ENCODE measurements around the gene PBX2. TPM values are rescaled to one million over a fixed set of nuclear protein-coding genes. Genes with fewer than 3 reads are reported as not detected.

The PBX2 gene
- total and polyA plus RNA-seq, 10 of the 15 experiments (the other 5 are each of a cell fraction or from before 2014, with no cell fraction given) = 0.84 to 66.5 (median 20.6) TPM

DNA sequence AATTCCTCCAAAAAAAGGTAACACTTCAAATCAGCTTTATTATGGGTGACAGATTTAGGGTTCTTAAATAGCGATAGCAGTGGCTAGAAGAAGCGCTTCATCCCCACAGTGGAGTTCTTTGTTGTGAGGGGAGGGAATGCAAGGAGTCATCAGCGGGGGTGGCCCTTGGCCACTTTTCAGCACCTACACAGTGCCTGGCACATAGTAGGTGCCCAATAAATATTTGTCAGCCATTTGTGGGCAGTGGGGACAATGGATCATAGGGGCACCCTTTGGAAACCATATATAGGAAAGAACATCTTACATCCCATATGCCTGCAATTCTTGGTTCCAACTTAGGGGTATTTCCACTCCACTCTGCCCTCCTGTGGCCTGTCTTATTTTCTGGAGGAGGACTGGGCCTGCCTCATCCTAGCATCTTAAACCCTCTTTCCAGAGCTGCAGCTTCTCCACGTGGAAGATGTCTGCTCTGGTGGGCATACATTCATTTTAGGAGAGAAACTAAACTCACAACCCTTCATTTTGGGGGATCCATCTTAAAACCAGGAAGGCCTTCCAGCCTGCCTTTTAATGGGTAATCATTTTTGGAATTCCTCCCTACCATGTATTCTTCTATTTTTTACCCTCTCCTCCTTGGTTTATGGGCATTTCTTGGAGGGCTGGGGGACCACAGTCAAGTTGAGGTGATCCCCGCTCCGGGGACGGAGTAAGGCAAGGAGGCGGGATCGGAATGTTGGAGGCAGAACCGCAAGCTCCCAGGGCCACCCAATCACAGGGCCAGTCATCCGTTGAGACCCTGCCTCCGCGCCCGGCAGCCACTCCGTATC lies 5.0 kb upstream of the PBX2 start (continued):
- TF ChIP-seq SUPT20H (IDR thresholded peaks at IDR 0.05; ENCODE audit: borderline replicate concordance, control insufficient read depth, low read depth, low read length) (no peak), BACH1 (IDR thresholded peaks at IDR 0.05; ENCODE audit: borderline replicate concordance) (no peak; the same call in 1 of the 2 replicates), SPI1 (IDR thresholded peaks at IDR 0.05; ENCODE audit: borderline replicate concordance, insufficient read depth, low read depth, low read length) (no peak), IKZF1 (conservative IDR thresholded peaks at IDR 0.05) (peak; percentile 27; the same call in 1 of the 2 replicates), YY1 (IDR thresholded peaks at IDR 0.05; ENCODE audit: low read depth, low read length) (peak; percentile 19; the same call in 1 of the 2 replicates), ETV6 (conservative IDR thresholded peaks at IDR 0.05 in 1 of 2, IDR thresholded peaks at IDR 0.05 in 1 of 2; ENCODE audit: borderline replicate concordance in 1 of 2, low read depth in 1 of 2) (no peak), MEF2A (IDR thresholded peaks at IDR 0.05; ENCODE audit: insufficient read depth, low read depth, low read length) (no peak), DPF2 (IDR thresholded peaks at IDR 0.05) (0 out of 2 replicates have a peak, but pooled peaks have one; percentile 52), SMAD1 (IDR thresholded peaks at IDR 0.05; ENCODE audit: low read depth, partially characterized antibody) (peak; percentile 87)
- TF ChIP-seq, protein P1, sequence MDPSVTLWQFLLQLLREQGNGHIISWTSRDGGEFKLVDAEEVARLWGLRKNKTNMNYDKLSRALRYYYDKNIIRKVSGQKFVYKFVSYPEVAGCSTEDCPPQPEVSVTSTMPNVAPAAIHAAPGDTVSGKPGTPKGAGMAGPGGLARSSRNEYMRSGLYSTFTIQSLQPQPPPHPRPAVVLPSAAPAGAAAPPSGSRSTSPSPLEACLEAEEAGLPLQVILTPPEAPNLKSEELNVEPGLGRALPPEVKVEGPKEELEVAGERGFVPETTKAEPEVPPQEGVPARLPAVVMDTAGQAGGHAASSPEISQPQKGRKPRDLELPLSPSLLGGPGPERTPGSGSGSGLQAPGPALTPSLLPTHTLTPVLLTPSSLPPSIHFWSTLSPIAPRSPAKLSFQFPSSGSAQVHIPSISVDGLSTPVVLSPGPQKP (IDR thresholded peaks at IDR 0.05; ENCODE audit: low read depth, low read length) = no peak
- TF ChIP-seq, protein P2, sequence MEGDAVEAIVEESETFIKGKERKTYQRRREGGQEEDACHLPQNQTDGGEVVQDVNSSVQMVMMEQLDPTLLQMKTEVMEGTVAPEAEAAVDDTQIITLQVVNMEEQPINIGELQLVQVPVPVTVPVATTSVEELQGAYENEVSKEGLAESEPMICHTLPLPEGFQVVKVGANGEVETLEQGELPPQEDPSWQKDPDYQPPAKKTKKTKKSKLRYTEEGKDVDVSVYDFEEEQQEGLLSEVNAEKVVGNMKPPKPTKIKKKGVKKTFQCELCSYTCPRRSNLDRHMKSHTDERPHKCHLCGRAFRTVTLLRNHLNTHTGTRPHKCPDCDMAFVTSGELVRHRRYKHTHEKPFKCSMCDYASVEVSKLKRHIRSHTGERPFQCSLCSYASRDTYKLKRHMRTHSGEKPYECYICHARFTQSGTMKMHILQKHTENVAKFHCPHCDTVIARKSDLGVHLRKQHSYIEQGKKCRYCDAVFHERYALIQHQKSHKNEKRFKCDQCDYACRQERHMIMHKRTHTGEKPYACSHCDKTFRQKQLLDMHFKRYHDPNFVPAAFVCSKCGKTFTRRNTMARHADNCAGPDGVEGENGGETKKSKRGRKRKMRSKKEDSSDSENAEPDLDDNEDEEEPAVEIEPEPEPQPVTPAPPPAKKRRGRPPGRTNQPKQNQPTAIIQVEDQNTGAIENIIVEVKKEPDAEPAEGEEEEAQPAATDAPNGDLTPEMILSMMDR (IDR thresholded peaks at IDR 0.05 in 2 of 3, conservative IDR thresholded peaks at IDR 0.05 in 1 of 3; ENCODE audit: control insufficient read depth in 2 of 3, extremely low read depth in 1 of 3, insufficient read depth in 1 of 3, low read depth in 3 of 3, low read length in 3 of 3) = peak; percentile 52 to 64 (median 56); a peak in 5 of 6 replicates
- TF ChIP-seq, protein P3, sequence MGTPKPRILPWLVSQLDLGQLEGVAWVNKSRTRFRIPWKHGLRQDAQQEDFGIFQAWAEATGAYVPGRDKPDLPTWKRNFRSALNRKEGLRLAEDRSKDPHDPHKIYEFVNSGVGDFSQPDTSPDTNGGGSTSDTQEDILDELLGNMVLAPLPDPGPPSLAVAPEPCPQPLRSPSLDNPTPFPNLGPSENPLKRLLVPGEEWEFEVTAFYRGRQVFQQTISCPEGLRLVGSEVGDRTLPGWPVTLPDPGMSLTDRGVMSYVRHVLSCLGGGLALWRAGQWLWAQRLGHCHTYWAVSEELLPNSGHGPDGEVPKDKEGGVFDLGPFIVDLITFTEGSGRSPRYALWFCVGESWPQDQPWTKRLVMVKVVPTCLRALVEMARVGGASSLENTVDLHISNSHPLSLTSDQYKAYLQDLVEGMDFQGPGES (IDR thresholded peaks at IDR 0.05) = peak; percentile 64
- TF ChIP-seq, protein P4, sequence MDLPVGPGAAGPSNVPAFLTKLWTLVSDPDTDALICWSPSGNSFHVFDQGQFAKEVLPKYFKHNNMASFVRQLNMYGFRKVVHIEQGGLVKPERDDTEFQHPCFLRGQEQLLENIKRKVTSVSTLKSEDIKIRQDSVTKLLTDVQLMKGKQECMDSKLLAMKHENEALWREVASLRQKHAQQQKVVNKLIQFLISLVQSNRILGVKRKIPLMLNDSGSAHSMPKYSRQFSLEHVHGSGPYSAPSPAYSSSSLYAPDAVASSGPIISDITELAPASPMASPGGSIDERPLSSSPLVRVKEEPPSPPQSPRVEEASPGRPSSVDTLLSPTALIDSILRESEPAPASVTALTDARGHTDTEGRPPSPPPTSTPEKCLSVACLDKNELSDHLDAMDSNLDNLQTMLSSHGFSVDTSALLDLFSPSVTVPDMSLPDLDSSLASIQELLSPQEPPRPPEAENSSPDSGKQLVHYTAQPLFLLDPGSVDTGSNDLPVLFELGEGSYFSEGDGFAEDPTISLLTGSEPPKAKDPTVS (IDR thresholded peaks at IDR 0.05; ENCODE audit: low read depth, low read length) = no peak
- TF ChIP-seq, protein P5, sequence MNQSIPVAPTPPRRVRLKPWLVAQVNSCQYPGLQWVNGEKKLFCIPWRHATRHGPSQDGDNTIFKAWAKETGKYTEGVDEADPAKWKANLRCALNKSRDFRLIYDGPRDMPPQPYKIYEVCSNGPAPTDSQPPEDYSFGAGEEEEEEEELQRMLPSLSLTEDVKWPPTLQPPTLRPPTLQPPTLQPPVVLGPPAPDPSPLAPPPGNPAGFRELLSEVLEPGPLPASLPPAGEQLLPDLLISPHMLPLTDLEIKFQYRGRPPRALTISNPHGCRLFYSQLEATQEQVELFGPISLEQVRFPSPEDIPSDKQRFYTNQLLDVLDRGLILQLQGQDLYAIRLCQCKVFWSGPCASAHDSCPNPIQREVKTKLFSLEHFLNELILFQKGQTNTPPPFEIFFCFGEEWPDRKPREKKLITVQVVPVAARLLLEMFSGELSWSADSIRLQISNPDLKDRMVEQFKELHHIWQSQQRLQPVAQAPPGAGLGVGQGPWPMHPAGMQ (IDR thresholded peaks at IDR 0.05; ENCODE audit: borderline replicate concordance) = no peak
- TF ChIP-seq, protein P6, sequence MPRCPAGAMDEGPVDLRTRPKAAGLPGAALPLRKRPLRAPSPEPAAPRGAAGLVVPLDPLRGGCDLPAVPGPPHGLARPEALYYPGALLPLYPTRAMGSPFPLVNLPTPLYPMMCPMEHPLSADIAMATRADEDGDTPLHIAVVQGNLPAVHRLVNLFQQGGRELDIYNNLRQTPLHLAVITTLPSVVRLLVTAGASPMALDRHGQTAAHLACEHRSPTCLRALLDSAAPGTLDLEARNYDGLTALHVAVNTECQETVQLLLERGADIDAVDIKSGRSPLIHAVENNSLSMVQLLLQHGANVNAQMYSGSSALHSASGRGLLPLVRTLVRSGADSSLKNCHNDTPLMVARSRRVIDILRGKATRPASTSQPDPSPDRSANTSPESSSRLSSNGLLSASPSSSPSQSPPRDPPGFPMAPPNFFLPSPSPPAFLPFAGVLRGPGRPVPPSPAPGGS (IDR thresholded peaks at IDR 0.05; ENCODE audit: borderline replicate concordance, insufficient read depth, low read depth, low read length, poor library complexity, severe bottlenecking) = no peak
